ENCODE data around the gene SEL1L3.

Gene SEL1L3

DNA sequence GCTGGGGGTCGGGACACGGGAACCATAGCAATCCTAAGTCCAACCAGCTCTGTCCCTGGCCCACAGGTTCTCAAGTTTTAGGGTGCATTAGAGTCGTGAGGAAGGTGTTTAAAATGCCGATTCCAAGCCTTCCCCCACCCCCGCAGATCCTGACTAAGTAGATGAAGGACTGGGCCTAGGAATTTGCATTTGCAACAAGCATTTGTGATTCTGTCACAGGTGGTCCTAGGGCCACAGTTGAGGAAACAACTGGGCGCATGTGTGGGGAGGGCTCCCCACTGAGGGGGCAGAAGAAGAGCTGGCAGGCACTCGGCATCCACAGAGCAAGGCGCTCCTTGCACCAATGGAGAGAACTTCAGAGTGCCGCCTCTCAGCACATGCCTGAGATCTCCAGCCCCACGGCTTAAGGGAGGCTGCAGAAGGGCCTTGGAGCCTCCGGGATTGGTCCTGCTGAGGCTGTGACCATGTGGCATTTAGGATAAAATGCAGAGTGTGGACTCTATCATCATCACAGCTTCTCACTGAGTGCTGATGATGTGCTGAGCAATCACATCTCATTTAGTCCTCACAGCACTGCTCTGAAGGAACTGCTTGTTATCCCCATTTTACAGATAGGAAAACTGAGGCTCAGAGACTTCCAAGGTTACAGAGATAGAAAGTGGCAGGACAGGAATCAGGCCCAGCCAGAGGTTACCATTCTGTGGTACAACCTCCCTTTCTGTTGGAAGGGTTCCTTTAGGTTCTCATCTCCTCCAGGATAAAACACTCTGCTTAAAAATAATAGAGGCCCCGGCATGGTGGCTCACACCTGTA, 16.7 kb downstream of the SEL1L3 start:
- no peak overlapping the region for H3K27ac ChIP-seq
- TF ChIP-seq, protein P1, sequence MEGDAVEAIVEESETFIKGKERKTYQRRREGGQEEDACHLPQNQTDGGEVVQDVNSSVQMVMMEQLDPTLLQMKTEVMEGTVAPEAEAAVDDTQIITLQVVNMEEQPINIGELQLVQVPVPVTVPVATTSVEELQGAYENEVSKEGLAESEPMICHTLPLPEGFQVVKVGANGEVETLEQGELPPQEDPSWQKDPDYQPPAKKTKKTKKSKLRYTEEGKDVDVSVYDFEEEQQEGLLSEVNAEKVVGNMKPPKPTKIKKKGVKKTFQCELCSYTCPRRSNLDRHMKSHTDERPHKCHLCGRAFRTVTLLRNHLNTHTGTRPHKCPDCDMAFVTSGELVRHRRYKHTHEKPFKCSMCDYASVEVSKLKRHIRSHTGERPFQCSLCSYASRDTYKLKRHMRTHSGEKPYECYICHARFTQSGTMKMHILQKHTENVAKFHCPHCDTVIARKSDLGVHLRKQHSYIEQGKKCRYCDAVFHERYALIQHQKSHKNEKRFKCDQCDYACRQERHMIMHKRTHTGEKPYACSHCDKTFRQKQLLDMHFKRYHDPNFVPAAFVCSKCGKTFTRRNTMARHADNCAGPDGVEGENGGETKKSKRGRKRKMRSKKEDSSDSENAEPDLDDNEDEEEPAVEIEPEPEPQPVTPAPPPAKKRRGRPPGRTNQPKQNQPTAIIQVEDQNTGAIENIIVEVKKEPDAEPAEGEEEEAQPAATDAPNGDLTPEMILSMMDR (conservative IDR thresholded peaks at IDR 0.05), result no peak

DNA sequence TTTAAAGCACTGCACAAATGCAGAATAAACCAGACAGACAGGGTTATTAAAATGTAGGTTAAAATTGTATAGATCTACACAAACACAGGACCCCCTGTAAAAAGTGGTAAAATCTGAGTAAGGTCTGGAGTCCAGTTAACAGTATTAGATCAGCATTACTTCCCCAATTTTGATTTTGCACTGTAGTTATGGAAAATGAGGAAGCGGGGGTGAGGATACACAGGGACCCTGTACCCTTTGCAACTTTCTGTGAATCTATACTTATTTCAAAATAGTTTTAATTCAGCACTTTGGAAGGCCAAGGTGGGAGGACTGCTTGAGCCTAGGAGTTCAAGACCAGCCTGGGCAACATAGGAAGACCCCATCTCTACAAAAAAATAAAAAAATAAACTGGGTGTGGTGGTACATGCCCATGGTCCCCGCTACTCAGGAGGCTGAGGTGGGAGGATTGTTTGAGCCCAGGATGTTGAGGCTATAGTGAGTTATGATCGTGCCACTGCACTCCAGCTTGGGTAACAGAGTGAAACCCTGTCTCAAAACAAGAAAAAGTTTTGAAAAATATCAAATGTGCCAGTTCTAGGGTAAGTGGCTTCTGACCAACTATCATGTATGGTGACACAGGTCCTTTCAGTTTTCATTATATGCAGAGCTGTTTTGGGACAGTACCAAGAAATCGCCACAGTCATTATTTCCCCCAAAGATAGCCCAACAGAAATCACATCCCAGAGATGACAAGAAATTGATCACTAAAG, 17.7 kb downstream of the SEL1L3 start:
- TF ChIP-seq, protein P1 (conservative IDR thresholded peaks at IDR 0.05), result no peak
- no peak overlapping the region for H3K27ac ChIP-seq

DNA sequence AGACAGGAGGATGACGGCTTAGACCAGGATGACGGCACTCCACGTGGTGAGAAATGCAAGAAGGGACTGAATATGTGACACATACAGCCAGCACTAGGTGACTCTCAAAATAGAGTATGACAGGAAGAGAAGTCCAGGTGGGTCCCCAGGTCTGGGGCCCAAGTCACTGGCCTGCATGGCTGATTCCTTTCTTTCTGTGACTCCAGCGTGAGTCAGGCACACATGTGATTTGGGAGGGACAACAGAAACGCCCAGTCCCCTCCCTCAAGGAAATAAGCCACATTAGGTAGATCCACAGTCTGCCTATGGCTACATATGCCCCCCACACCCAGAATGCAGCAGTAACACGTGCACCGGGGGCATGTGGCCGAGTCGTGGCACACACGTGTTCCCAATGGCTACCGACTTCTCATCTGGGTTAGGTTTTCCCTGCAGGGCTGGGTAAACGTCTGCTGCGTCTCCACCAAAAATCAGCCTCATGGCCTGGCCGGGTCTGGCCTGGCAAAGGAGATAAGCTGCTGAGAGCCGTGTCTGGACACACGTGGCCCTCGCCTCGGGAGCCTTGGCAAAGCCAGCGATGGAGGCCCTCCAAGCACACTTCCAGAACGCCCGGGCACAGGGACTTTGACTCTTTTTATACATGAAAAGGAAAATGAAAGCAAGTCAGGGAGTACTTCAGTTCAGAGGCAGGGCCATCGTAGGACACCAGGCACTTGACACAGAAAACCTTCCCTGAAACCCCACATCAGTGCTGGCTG, 19.3 kb downstream of the SEL1L3 start:
- no peak overlapping the region for H3K27ac ChIP-seq
- TF ChIP-seq, protein P1 (conservative IDR thresholded peaks at IDR 0.05), result no peak

DNA sequence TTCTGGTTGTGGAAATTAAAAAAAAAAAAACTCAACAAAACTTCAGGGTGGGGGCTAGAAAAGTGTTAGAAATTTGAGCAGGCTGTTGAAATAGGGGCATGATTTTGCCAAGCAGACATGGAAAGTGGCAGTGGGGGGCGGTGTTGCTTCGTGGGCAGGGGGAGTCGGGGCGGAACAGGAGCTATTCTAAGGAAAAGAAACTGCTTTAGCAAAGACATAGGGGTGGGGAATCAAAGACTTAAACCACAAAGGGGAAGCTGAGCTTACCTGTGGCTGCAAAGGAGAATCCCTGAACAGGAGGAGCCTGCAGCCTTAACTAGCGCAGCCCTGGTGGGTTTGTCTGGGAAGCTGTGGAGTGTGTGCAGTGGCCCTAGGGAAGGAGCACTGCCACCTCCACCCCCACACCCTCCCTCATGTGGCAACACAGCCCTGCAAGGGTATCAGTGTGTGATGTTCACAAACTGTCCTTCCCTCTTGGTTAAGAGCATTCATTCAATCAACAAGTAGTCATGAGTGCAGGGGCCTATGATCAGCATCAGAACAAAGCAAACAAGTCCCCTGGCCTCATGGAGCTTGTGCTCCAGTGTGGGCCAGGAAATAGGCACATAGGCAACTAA, 20.5 kb downstream of the SEL1L3 start:
- H3K27ac ChIP-seq, result no peak overlapping the region
- TF ChIP-seq, protein P1 (conservative IDR thresholded peaks at IDR 0.05), result no peak

DNA sequence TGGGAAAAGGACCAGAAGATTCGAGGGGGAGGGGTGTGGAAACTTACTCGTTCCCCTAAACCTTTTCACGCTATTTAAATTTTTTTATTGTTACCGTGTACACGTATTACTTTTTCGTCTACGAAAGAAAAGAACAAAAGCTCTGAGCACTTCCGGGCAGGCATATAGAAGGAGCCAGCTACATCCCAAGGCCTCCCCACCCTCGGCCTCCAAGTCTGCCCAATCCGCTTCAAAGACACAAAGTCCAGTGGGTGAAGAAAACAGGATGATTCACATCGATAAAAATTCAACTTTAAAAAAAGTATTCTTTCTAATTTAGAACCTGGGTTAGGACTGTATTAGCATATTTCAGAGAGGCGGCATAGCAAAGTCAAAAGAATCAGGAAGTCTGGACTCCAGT, 23.1 kb downstream of the SEL1L3 start:
- no peak overlapping the region for H3K27ac ChIP-seq
- TF ChIP-seq, protein P1 (conservative IDR thresholded peaks at IDR 0.05), result no peak

DNA sequence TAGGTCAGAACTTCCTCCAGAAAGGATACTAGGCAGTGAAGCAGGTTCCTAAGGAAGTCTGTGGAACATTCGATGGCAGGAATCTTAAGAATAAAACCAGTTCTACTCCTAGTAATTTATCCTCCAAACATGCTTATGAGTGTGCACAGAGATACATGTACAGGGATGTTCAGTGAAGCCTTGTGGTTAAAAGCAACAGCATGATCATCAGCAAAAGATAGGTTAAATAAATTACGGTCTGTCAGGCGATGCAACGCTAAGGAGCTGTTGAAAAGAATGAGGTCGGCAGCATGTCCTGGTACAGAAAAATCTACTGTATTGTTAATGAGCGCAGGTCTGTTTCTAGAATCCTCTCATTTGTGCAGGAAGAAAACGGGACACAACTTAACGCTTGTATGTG, 23.6 kb downstream of the SEL1L3 start:
- H3K27ac ChIP-seq, result no peak overlapping the region
- TF ChIP-seq, protein P1 (conservative IDR thresholded peaks at IDR 0.05), result no peak
